ENCODE measurements around the gene PLEKHJ1.
"Not testable (repeated sequence)": the region's sequence is repeated elsewhere in the genome, so short reads cannot be mapped to it uniquely, and the experiment has no call there.

Gene PLEKHJ1

GRCh38 chr19:2217591-2217990 is 18.5 kb downstream of the PLEKHJ1 start:
- no peak for DNase-seq

GRCh38 chr19:2216361-2217225 is 19.5 kb downstream of the PLEKHJ1 start:
- DNase-seq, result no peak

- DNase-seq, result no peak
These were observed 20.8 kb downstream of the PLEKHJ1 start for GRCh38 chr19:2215281-2215751.

- DNase-seq, result no peak
These were observed 21.9 kb downstream of the PLEKHJ1 start for GRCh38 chr19:2214251-2214650.

GRCh38 chr19:2213799-2214198 is 22.3 kb downstream of the PLEKHJ1 start:
- no peak for DNase-seq

GRCh38 chr19:2212861-2213711 is 23.0 kb downstream of the PLEKHJ1 start:
- no peak for DNase-seq

- no peak for DNase-seq
These were observed 25.0 kb downstream of the PLEKHJ1 start for GRCh38 chr19:2210987-2211740.

- no peak for DNase-seq
These were observed 25.9 kb downstream of the PLEKHJ1 start for GRCh38 chr19:2210206-2210605.

GRCh38 chr19:2209408-2209807 is 26.7 kb downstream of the PLEKHJ1 start:
- DNase-seq, result no peak

GRCh38 chr19:2208975-2209374 is 27.2 kb downstream of the PLEKHJ1 start:
- no peak for DNase-seq

GRCh38 chr19:2207991-2208860 is 27.9 kb downstream of the PLEKHJ1 start:
- DNase-seq, result no peak

GRCh38 chr19:2207008-2207407 is 29.1 kb downstream of the PLEKHJ1 start:
- DNase-seq, result no peak

GRCh38 chr19:2202366-2202765 is 33.8 kb downstream of the PLEKHJ1 start:
- DNase-seq, result no peak

- DNase-seq, result no peak
These were observed 34.5 kb downstream of the PLEKHJ1 start for GRCh38 chr19:2201473-2202148.

GRCh38 chr19:2200624-2201294 is 35.4 kb downstream of the PLEKHJ1 start:
- DNase-seq, result not testable (repeated sequence)

GRCh38 chr19:2199861-2200623 is 36.1 kb downstream of the PLEKHJ1 start:
- DNase-seq, result no peak

GRCh38 chr19:2199215-2199614 is 36.9 kb downstream of the PLEKHJ1 start:
- DNase-seq, result no peak

- DNase-seq, result no peak
These were observed 37.8 kb downstream of the PLEKHJ1 start for GRCh38 chr19:2198317-2198716.

- DNase-seq, result no peak
These were observed 38.9 kb downstream of the PLEKHJ1 start for GRCh38 chr19:2197270-2197669.

- DNase-seq, result no peak
These were observed 40.2 kb downstream of the PLEKHJ1 start for GRCh38 chr19:2195914-2196313.

All from bone marrow (tissue), 2 donors.